ENCODE results near the gene C6orf47. TPM values are rescaled to one million over a fixed set of nuclear protein-coding genes. Genes with fewer than 3 reads are reported as not detected.

C6orf47 gene
- total RNA-seq, 1 experiment from 2014 or later = 17.8 TPM

- H3K79me2 ChIP-seq (ENCODE audit: low read depth) = peaks cover 25% of the 10 kb centered on the region
- H3F3A ChIP-seq (ENCODE audit: insufficient read depth, low read depth) = no peaks in the 10 kb centered on the region
- H3K36me3 ChIP-seq (ENCODE audit: low read depth) = peaks cover 6% of the 10 kb centered on the region; the same call in 1 of the 2 replicates
- H3K4me2 ChIP-seq = no peak overlapping the region
- H2AFZ ChIP-seq = no peak overlapping the region
- H3K4me3 ChIP-seq = no peak overlapping the region
- no peak overlapping the region for H3K27ac ChIP-seq
- H3K9me2 ChIP-seq (ENCODE audit: insufficient read depth) = no peaks in the 10 kb centered on the region
- H3K27me3 ChIP-seq (ENCODE audit: insufficient read depth, low read depth) = no peaks in the 10 kb centered on the region
- intact Hi-C loops (cut with micrococcal nuclease; ENCODE audit: unreplicated experiment) = no loop called here
- ChIA-PET POLR2A (ENCODE audit: unreplicated experiment) (no interaction called here), CTCF (interaction anchor here (0.6 kb wide), 1 partner anchor 155 kb away, joined by 3 read pairs; the partner anchor contains the start of gene ATP6V1G2)
- H3K4me1 ChIP-seq (replicated peaks; ENCODE audit: insufficient read depth) = peaks cover 14% of the 10 kb centered on the region
- DNase-seq = no peak
- no TSS peak for BruUV-seq (replicated peaks)
- no peaks in the 10 kb centered on the region for H3K9me3 ChIP-seq (ENCODE audit: insufficient read depth, low read depth)
- no peak for TF ChIP-seq EZH2 (IDR thresholded peaks at IDR 0.05; ENCODE audit: low read depth)
- TF ChIP-seq, protein P1, sequence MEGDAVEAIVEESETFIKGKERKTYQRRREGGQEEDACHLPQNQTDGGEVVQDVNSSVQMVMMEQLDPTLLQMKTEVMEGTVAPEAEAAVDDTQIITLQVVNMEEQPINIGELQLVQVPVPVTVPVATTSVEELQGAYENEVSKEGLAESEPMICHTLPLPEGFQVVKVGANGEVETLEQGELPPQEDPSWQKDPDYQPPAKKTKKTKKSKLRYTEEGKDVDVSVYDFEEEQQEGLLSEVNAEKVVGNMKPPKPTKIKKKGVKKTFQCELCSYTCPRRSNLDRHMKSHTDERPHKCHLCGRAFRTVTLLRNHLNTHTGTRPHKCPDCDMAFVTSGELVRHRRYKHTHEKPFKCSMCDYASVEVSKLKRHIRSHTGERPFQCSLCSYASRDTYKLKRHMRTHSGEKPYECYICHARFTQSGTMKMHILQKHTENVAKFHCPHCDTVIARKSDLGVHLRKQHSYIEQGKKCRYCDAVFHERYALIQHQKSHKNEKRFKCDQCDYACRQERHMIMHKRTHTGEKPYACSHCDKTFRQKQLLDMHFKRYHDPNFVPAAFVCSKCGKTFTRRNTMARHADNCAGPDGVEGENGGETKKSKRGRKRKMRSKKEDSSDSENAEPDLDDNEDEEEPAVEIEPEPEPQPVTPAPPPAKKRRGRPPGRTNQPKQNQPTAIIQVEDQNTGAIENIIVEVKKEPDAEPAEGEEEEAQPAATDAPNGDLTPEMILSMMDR (conservative IDR thresholded peaks at IDR 0.05) = no peak
- no peaks in the 10 kb centered on the region; the same call in 1 of the 2 replicates for H4K20me1 ChIP-seq (ENCODE audit: insufficient read depth)
Observed at GRCh38 chr6:31700740-31701401, 40.3 kb upstream of the C6orf47 start.

DNA sequence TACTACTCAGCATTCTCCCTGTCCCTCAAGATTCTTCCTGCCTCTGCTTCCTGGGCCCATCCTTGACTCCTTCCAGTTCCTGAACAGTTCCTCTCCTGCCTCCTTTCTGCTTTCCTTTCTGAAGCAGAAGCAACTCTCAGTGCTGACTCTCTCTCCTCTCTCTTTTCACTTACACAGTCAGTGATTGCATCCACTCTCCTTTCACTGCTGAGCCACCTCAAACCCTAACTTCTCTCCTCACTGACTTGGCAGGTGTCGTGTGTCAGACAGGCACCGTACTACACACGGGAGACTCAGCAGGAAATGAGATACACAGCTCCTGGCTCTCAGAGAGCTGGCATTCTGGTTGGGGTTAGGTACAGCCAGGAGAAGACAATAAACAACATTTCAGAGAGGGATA lies 37.0 kb upstream of the C6orf47 start:
- DNase-seq = no peak
- Histone ChIP-seq H3K4me2 (no peak overlapping the region), H3K79me2 (ENCODE audit: low read depth) (peaks cover 23% of the 10 kb centered on the region), H3F3A (ENCODE audit: insufficient read depth, low read depth) (no peaks in the 10 kb centered on the region), H3K4me1 (replicated peaks; ENCODE audit: insufficient read depth) (peaks cover 9% of the 10 kb centered on the region; the same call in 1 of the 2 replicates), H3K9me2 (ENCODE audit: insufficient read depth) (no peaks in the 10 kb centered on the region), H2AFZ (no peak overlapping the region), H3K36me3 (ENCODE audit: low read depth) (peaks cover 6% of the 10 kb centered on the region; the same call in 1 of the 2 replicates), H4K20me1 (ENCODE audit: insufficient read depth) (no peaks in the 10 kb centered on the region; the same call in 1 of the 2 replicates), H3K4me3 (no peak overlapping the region), H3K9me3 (ENCODE audit: insufficient read depth, low read depth) (no peaks in the 10 kb centered on the region), H3K27ac (no peak overlapping the region), H3K27me3 (ENCODE audit: insufficient read depth, low read depth) (no peaks in the 10 kb centered on the region)
- POLR2A ChIA-PET (ENCODE audit: unreplicated experiment) = no interaction called here
- no TSS peak for BruUV-seq (replicated peaks)
- CTCF ChIA-PET = no interaction called here
- intact Hi-C loops (cut with micrococcal nuclease; ENCODE audit: unreplicated experiment) = no loop called here
- TF ChIP-seq, protein P1 (conservative IDR thresholded peaks at IDR 0.05) = no peak
- TF ChIP-seq EZH2 (IDR thresholded peaks at IDR 0.05; ENCODE audit: low read depth) = no peak

GRCh38 chr6:31693535-31693934 lies 33.0 kb upstream of the C6orf47 start:
- Histone ChIP-seq H3K9me3 (ENCODE audit: insufficient read depth, low read depth) (no peaks in the 10 kb centered on the region), H3K4me3 (no peak overlapping the region), H3K9me2 (ENCODE audit: insufficient read depth) (no peaks in the 10 kb centered on the region), H3K79me2 (ENCODE audit: low read depth) (no peaks in the 10 kb centered on the region), H4K20me1 (ENCODE audit: insufficient read depth) (no peaks in the 10 kb centered on the region; the same call in 1 of the 2 replicates), H3K36me3 (ENCODE audit: low read depth) (peaks cover 3% of the 10 kb centered on the region; the same call in 1 of the 2 replicates), H2AFZ (no peak overlapping the region), H3K27me3 (ENCODE audit: insufficient read depth, low read depth) (no peaks in the 10 kb centered on the region), H3K27ac (no peak overlapping the region), H3K4me2 (no peak overlapping the region), H3K4me1 (replicated peaks; ENCODE audit: insufficient read depth) (no peaks in the 10 kb centered on the region; the same call in 1 of the 2 replicates), H3F3A (ENCODE audit: insufficient read depth, low read depth) (no peaks in the 10 kb centered on the region; the same call in 1 of the 2 replicates)
- ChIA-PET POLR2A (ENCODE audit: unreplicated experiment) (no interaction called here), CTCF (interaction anchor here (0.6 to 0.7 kb wide), 2 partner anchors 17 to 56 kb away, joined by 3 to 6 read pairs; no protein-coding TSS in a partner anchor)
- BruUV-seq (replicated peaks) = no TSS peak
- no peak for DNase-seq
- intact Hi-C loops (cut with micrococcal nuclease; ENCODE audit: unreplicated experiment) = no loop called here
- TF ChIP-seq, protein P1 (conservative IDR thresholded peaks at IDR 0.05) = no peak
- TF ChIP-seq EZH2 (IDR thresholded peaks at IDR 0.05; ENCODE audit: low read depth) = no peak
